GM12878 (cell line): ENCODE data around the gene FAM76B. TPM values are rescaled to one million over a fixed set of nuclear protein-coding genes. Genes with fewer than 3 reads are reported as not detected.
A peak's percentile ranks its signal among the peaks of the same experiment; 100 is the strongest.

Source experiments
- ATAC-seq: fragments of 200-7000 bp; cut with Tn5 transposase; 3 replicates; pipeline ENCODE4 v1.9.1; 2020; ENCODE audit warnings: mild to moderate bottlenecking, moderate library complexity
- BruUV-seq: library from RNA; stranded (reverse); fragments of 400-500 nt; replicated peaks from 2 replicates; lab custom pipeline; 2021; lab: Mats Ljungman, UMichigan
- CTCF ChIA-PET: fragments of 300-600 bp; sonication (Branson Sonifier 250); formaldehyde crosslinking; extraction: SDS; loops from one replicate; lab custom pipeline; 2021; ENCODE audit warnings: inconsistent platforms; lab: Yijun Ruan, JAX
- POLR2A ChIA-PET: fragments of 350-600 bp; formaldehyde crosslinking; extraction: SDS; loops from one replicate; lab custom pipeline; 2021; ENCODE audit warnings: inconsistent platforms; lab: Charles Lee
- RAD21 ChIA-PET: fragments of 300-600 bp; sonication (Branson Sonifier 250); formaldehyde crosslinking; loops from one replicate; lab custom pipeline; 2023; ENCODE audit warnings: antibody characterized with exemption; ENCODE audit not compliant: unreplicated experiment; lab: Charles Lee
- SMC1A ChIA-PET: fragments of 300-600 bp; sonication (Branson Sonifier 250); formaldehyde crosslinking; loops from one replicate; lab custom pipeline; 2023; ENCODE audit not compliant: unreplicated experiment, uncharacterized antibody; lab: Charles Lee
- DNase-seq: peaks from one replicate; pipeline ENCODE4 v3.0.0-alpha.2; 2011; ENCODE audit warnings: low read depth, low spot score
- FAIRE-seq: peaks from 3 replicates; lab custom pipeline; 2011; peaks lifted over from hg19 to GRCh38; lab: Jason Lieb, UNC
- H2AFZ ChIP-seq: 2 replicates; pipeline ENCODE4 v1.6.0; 2011; ENCODE audit warnings: low read depth, low read length, control low read depth; ENCODE audit not compliant: control insufficient read depth
- H3K27ac ChIP-seq: 2 replicates; pipeline ENCODE4 v1.5.1; 2011; ENCODE audit warnings: control low read depth; ENCODE audit not compliant: control insufficient read depth, insufficient read depth
- H3K27me3 ChIP-seq, 2 experiments: replicated peaks in 1 of 2; 2 replicates each; pipeline versions ENCODE4 v1.6.0 to v1.6.1; 2011; ENCODE audit warnings: low read length in 1 of 2; ENCODE audit not compliant: control insufficient read depth in 2 of 2, insufficient read depth in 2 of 2
- H3K36me3 ChIP-seq, 2 experiments: 2 replicates each; pipeline ENCODE4 v1.5.1; 2011; ENCODE audit warnings: low read length in 1 of 2; ENCODE audit not compliant: control insufficient read depth in 2 of 2, insufficient read depth in 2 of 2
- H3K4me1 ChIP-seq: 2 replicates; pipeline ENCODE4 v1.6.1; 2011; ENCODE audit warnings: mild to moderate bottlenecking, low read length, moderate library complexity, mixed read lengths; ENCODE audit not compliant: control insufficient read depth, insufficient read depth
- H3K4me2 ChIP-seq: 2 replicates; pipeline ENCODE4 v1.6.0; 2011; ENCODE audit warnings: control low read depth; ENCODE audit not compliant: control insufficient read depth, insufficient read depth
- H3K4me3 ChIP-seq: fragments of 200-600 bp; sonication (generic); 2 replicates; pipeline ENCODE4 v1.5.1; 2016
- H3K79me2 ChIP-seq: 2 replicates; pipeline ENCODE4 v1.6.0; 2011; ENCODE audit warnings: low read length; ENCODE audit not compliant: control insufficient read depth, insufficient read depth
- H3K9ac ChIP-seq: 2 replicates; pipeline ENCODE4 v1.8.0; 2011; ENCODE audit warnings: low read length, control low read depth, mixed read lengths; ENCODE audit not compliant: control insufficient read depth, insufficient read depth
- H3K9me3 ChIP-seq: replicated peaks from 3 replicates; pipeline ENCODE4 v1.5.1; 2011; ENCODE audit warnings: mild to moderate bottlenecking, low read length; ENCODE audit not compliant: control insufficient read depth, insufficient read depth
- H4K20me1 ChIP-seq: 2 replicates; pipeline ENCODE4 v1.6.0; 2011; ENCODE audit not compliant: control insufficient read depth, insufficient read depth
- ATF3 ChIP-seq: IDR thresholded peaks from 2 replicates; pipeline ENCODE4 v1.6.1; 2011; ENCODE audit warnings: low read depth, mild to moderate bottlenecking, low read length, moderate library complexity, borderline replicate concordance; ENCODE audit errors: extremely low read depth
- ATF7 ChIP-seq: fragments of 450-650 bp; IDR thresholded peaks from 2 replicates; pipeline ENCODE4 v1.6.1; 2016; ENCODE audit warnings: low read depth, mild to moderate bottlenecking
- BMI1 ChIP-seq: fragments of 450-650 bp; IDR thresholded peaks from 2 replicates; pipeline ENCODE4 v1.6.1; 2016; ENCODE audit warnings: mild to moderate bottlenecking, moderate library complexity, borderline replicate concordance
- BRCA1 ChIP-seq: IDR thresholded peaks from 2 replicates; pipeline ENCODE4 v1.6.1; 2011; ENCODE audit warnings: low read depth, low read length, improper control_type of control experiment
- CREB1 ChIP-seq: IDR thresholded peaks from 2 replicates; pipeline ENCODE4 v1.6.1; 2012; ENCODE audit warnings: low read depth, mild to moderate bottlenecking, inconsistent platforms
- E2F4 ChIP-seq: IDR thresholded peaks from 2 replicates; pipeline ENCODE4 v1.6.1; 2012; ENCODE audit warnings: low read depth, low read length, improper control_type of control experiment
- GABPA ChIP-seq: IDR thresholded peaks from 2 replicates; pipeline ENCODE4 v1.6.1; 2014; ENCODE audit warnings: antibody characterized with exemption, low read depth, mild to moderate bottlenecking, inconsistent platforms
- HDAC2 ChIP-seq: fragments of 200-600 bp; sonication (generic); IDR thresholded peaks from 2 replicates; pipeline ENCODE4 v1.6.1; 2017
- MEF2A ChIP-seq: IDR thresholded peaks from 2 replicates; pipeline ENCODE4 v1.6.1; 2011; ENCODE audit warnings: low read depth, mild to moderate bottlenecking, low read length, moderate library complexity; ENCODE audit not compliant: insufficient read depth
- MYC ChIP-seq: IDR thresholded peaks from 2 replicates; pipeline ENCODE4 v1.6.1; 2011; ENCODE audit warnings: mild to moderate bottlenecking, low read length, moderate library complexity, inconsistent platforms; ENCODE audit not compliant: insufficient read depth, insufficient replicate concordance, insufficient read length, severe bottlenecking
- NBN ChIP-seq: fragments of 450-650 bp; IDR thresholded peaks from 2 replicates; pipeline ENCODE4 v1.6.1; 2016
- NFYB ChIP-seq: IDR thresholded peaks from 2 replicates; pipeline ENCODE4 v1.6.1; 2011; ENCODE audit warnings: low read depth, mild to moderate bottlenecking, low read length, improper control_type of control experiment, moderate library complexity; ENCODE audit not compliant: insufficient read depth
- POLR2AphosphoS5 ChIP-seq: IDR thresholded peaks from 2 replicates; pipeline ENCODE4 v1.6.1; 2011; ENCODE audit warnings: mild to moderate bottlenecking, low read length, inconsistent platforms
- RELA ChIP-seq: fragments of 450-650 bp; IDR thresholded peaks from 2 replicates; pipeline ENCODE4 v1.8.0; 2014; ENCODE audit warnings: borderline replicate concordance; ENCODE audit not compliant: partially characterized antibody
- RELB ChIP-seq: fragments of 450-650 bp; IDR thresholded peaks from 2 replicates; pipeline ENCODE4 v1.6.1; 2017; ENCODE audit warnings: low read depth, mild to moderate bottlenecking, moderate library complexity
- SKIL ChIP-seq: fragments of 450-650 bp; IDR thresholded peaks from 2 replicates; pipeline ENCODE4 v1.6.1; 2017; ENCODE audit warnings: mild to moderate bottlenecking, low read depth, inconsistent platforms; ENCODE audit not compliant: poor library complexity, severe bottlenecking
- SPI1 ChIP-seq: IDR thresholded peaks from 2 replicates; pipeline ENCODE4 v1.6.1; 2011; ENCODE audit warnings: low read depth, mild to moderate bottlenecking, low read length, moderate library complexity, borderline replicate concordance; ENCODE audit not compliant: insufficient read depth
- SREBF2 ChIP-seq: IDR thresholded peaks from 2 replicates; pipeline ENCODE4 v1.6.1; 2012; ENCODE audit warnings: mild to moderate bottlenecking, low read length
- WRNIP1 ChIP-seq: IDR thresholded peaks from 2 replicates; pipeline ENCODE4 v1.6.1; 2011; ENCODE audit warnings: low read depth, low read length, improper control_type of control experiment, borderline replicate concordance
- ZNF384 ChIP-seq: IDR thresholded peaks from 2 replicates; pipeline ENCODE4 v1.6.1; 2012; ENCODE audit warnings: low read depth, mild to moderate bottlenecking, low read length, improper control_type of control experiment, borderline replicate concordance
- WGBS: methylation state at CpG from one replicate; pipeline ENCODE4 v1.1.6; 2016; ENCODE audit warnings: low lambda C conversion rate; ENCODE audit not compliant: insufficient replicate concordance, insufficient coverage; ENCODE audit errors: missing lambda C conversion rate; 5-methylcytosine and 5-hydroxymethylcytosine counted together
- in situ Hi-C: fragments of 300-500 bp; cut with MboI; formaldehyde crosslinking; loops from 9 replicates; pipeline ENCODE4 v1.14.3; 2018; ENCODE audit warnings: mixed read lengths
- intact Hi-C: fragments of 100-400 bp; cut with micrococcal nuclease; formaldehyde crosslinking; loops from one replicate; pipeline ENCODE4 v1.14.2; 2022; ENCODE audit not compliant: unreplicated experiment
- polyA plus RNA-seq, 11 experiments: library from polyadenylated mRNA; depleted of rRNA in 4 of 11; unstranded in 6 of 11; stranded (reverse) in 5 of 11; fragments of >200 nt; fragmentation: Nextera tagmentation in 4 of 11; fragmentation: Illumina TruSeq in 1 of 11; extraction: Ambion mirVana in 4 of 11; extraction: Trizol in 1 of 11; gene quantifications; 1 replicate in 1 of 11; 2 replicates in 10 of 11; pipeline versions ENCODE4 v1.2.1 to v1.2.3, GENCODE V29; 2011 to 2016; ENCODE audit warnings: inconsistent platforms in 2 of 11, missing spikeins in 2 of 11, low read depth in 1 of 11
- total RNA-seq, 4 experiments: library from RNA; depleted of rRNA in 3 of 4; stranded (reverse); fragments of >200 nt in 3 of 4; fragmentation: Illumina TruSeq in 1 of 4; extraction: Trizol in 1 of 4; gene quantifications; 2 replicates each; pipeline versions ENCODE4 v1.2.1 to v1.2.3, GENCODE V29; 2013 to 2021

Gene FAM76B
- total and polyA plus RNA-seq, 10 of the 15 experiments (the other 5 are each of a cell fraction or from before 2014, with no cell fraction given) = 13.5 to 56.8 (median 28.4) TPM

- Histone ChIP-seq H3K9ac (no peak overlapping the region), H4K20me1 (no peaks in the 10 kb centered on the region), H3K4me1 (no peaks in the 10 kb centered on the region), H3K9me3 (no peaks in the 10 kb centered on the region), H3K4me2 (no peak overlapping the region), H2AFZ (no peak overlapping the region), H3K27ac (no peak overlapping the region), H3K27me3 (no peaks in the 10 kb centered on the region), H3K4me3 (no peak overlapping the region), H3K79me2 (no peaks in the 10 kb centered on the region), H3K36me3 (peaks cover 0 to 12% of the 10 kb centered on the region in 2 experiments; a peak in 2 of 4 replicates)
- no peak for FAIRE-seq
- intact Hi-C loops = no loop called here
- CTCF ChIA-PET = interaction anchor here (1.3 to 1.4 kb wide), 2 partner anchors 16 to 25 kb away, joined by 3 read pairs; no protein-coding TSS in a partner anchor
- RAD21 ChIA-PET = no interaction called here
- POLR2A ChIA-PET = no interaction called here
- WGBS = 32% methylated on average over 2 of the region's 2 CpGs
- peak; percentile 94 for ATAC-seq
- SMC1A ChIA-PET = no interaction called here
- DNase-seq = no peak
- in situ Hi-C loops = no loop called here
- no TSS peak for BruUV-seq
- TF ChIP-seq MYC = no peak
- TF ChIP-seq MEF2A = no peak
- no peak for TF ChIP-seq ATF3
- no peak for TF ChIP-seq CREB1
- no peak for TF ChIP-seq SREBF2
- TF ChIP-seq NBN = no peak
- TF ChIP-seq E2F4 = no peak
- TF ChIP-seq ZNF384 = no peak
- peak; percentile 55 for TF ChIP-seq ATF7
- TF ChIP-seq SKIL = no peak
- TF ChIP-seq SPI1 = peak; percentile 19; the same call in 1 of the 2 replicates
- TF ChIP-seq RELB = peak; percentile 28; the same call in 1 of the 2 replicates
- TF ChIP-seq BRCA1 = no peak
- TF ChIP-seq NFYB = no peak
- no peak for TF ChIP-seq GABPA
- no peak for TF ChIP-seq HDAC2
- TF ChIP-seq RELA = no peak
- TF ChIP-seq WRNIP1 = no peak
- no peak for TF ChIP-seq BMI1
- no peak for TF ChIP-seq POLR2AphosphoS5
These were observed 26.5 kb upstream of the FAM76B start for GRCh38 chr11:95816037-95816436.
